Trophoblast cell (in vitro differentiated cells and primary cell): ENCODE measurements around the gene AGPAT3.

ENCODE experiments used
- DNase-seq, 2 donors: peaks; one replicate each; pipeline ENCODE4 v3.0.0-alpha.2; 2016
- H2AFZ ChIP-seq: 2 replicates; pipeline ENCODE4 v1.6.1; 2013; ENCODE audit warnings: low read length, moderate library complexity, mild to moderate bottlenecking; ENCODE audit not compliant: insufficient read depth, poor library complexity
- H2AK5ac ChIP-seq: 2 replicates; pipeline ENCODE4 v1.6.1; 2013; ENCODE audit warnings: mild to moderate bottlenecking, low read length
- H2BK120ac ChIP-seq: 2 replicates; pipeline ENCODE4 v1.6.1; 2013; ENCODE audit warnings: low read length, mild to moderate bottlenecking, moderate library complexity; ENCODE audit not compliant: insufficient read depth, poor library complexity
- H2BK12ac ChIP-seq: 2 replicates; pipeline ENCODE4 v1.6.1; 2013; ENCODE audit warnings: mild to moderate bottlenecking, low read length, moderate library complexity
- H2BK5ac ChIP-seq: 2 replicates; pipeline ENCODE4 v1.6.1; 2013; ENCODE audit warnings: low read length, low read depth, moderate library complexity, mild to moderate bottlenecking; ENCODE audit not compliant: poor library complexity
- H3K14ac ChIP-seq: 2 replicates; pipeline ENCODE4 v1.6.1; 2013; ENCODE audit warnings: mild to moderate bottlenecking, low read length
- H3K18ac ChIP-seq: 2 replicates; pipeline ENCODE4 v1.6.1; 2013; ENCODE audit warnings: mild to moderate bottlenecking, low read length
- H3K23ac ChIP-seq: 2 replicates; pipeline ENCODE4 v1.6.1; 2013; ENCODE audit warnings: low read length
- H3K27ac ChIP-seq: 2 replicates; pipeline ENCODE4 v1.5.1; 2013; ENCODE audit warnings: low read depth, mild to moderate bottlenecking, inconsistent platforms, low read length, moderate library complexity
- H3K27me3 ChIP-seq: 2 replicates; pipeline ENCODE4 v1.6.1; 2013; ENCODE audit warnings: inconsistent platforms, mild to moderate bottlenecking, low read length, moderate library complexity; ENCODE audit not compliant: insufficient read depth
- H3K36me3 ChIP-seq, 2 experiments: 1 replicate in 1 of 2; 2 replicates in 1 of 2; pipeline ENCODE4 v1.6.1; 2013; ENCODE audit warnings: low read length in 2 of 2, mild to moderate bottlenecking in 2 of 2, moderate library complexity in 1 of 2; ENCODE audit not compliant: insufficient read depth in 2 of 2, control insufficient read depth in 1 of 2
- H3K4ac ChIP-seq: 2 replicates; pipeline ENCODE4 v1.6.1; 2013; ENCODE audit warnings: low read depth, mild to moderate bottlenecking, low read length, moderate library complexity
- H3K4me1 ChIP-seq, 2 experiments: 1 replicate in 1 of 2; 2 replicates in 1 of 2; pipeline ENCODE4 v1.6.1; 2013; ENCODE audit warnings: low read length in 2 of 2, mild to moderate bottlenecking in 2 of 2, moderate library complexity in 1 of 2; ENCODE audit not compliant: insufficient read depth in 2 of 2, control insufficient read depth in 1 of 2
- H3K4me2 ChIP-seq: 2 replicates; pipeline ENCODE4 v1.6.1; 2013; ENCODE audit warnings: inconsistent platforms, mild to moderate bottlenecking, low read length, moderate library complexity
- H3K4me3 ChIP-seq: 2 replicates; pipeline ENCODE4 v1.5.1; 2013; ENCODE audit warnings: mild to moderate bottlenecking, low read depth, low read length, inconsistent platforms
- H3K79me1 ChIP-seq: one replicate; pipeline ENCODE4 v1.6.1; 2013; ENCODE audit warnings: low read length
- H3K79me2 ChIP-seq: 2 replicates; pipeline ENCODE4 v1.6.1; 2013; ENCODE audit warnings: low read length, mild to moderate bottlenecking; ENCODE audit not compliant: control insufficient read depth, insufficient read depth, poor library complexity
- H3K9ac ChIP-seq: 2 replicates; pipeline ENCODE4 v1.6.1; 2013; ENCODE audit warnings: mild to moderate bottlenecking, low read length
- H3K9me3 ChIP-seq: 2 replicates; pipeline ENCODE4 v1.6.1; 2013; ENCODE audit warnings: low read depth, mild to moderate bottlenecking, control low read depth, inconsistent platforms, low read length; ENCODE audit not compliant: insufficient read depth
- H4K12ac ChIP-seq: 2 replicates; pipeline ENCODE4 v1.6.1; 2013; ENCODE audit warnings: low read depth, mild to moderate bottlenecking, low read length, moderate library complexity
- H4K8ac ChIP-seq: 2 replicates; pipeline ENCODE4 v1.6.1; 2013; ENCODE audit warnings: low read depth, mild to moderate bottlenecking, low read length, moderate library complexity
- H4K91ac ChIP-seq: one replicate; pipeline ENCODE4 v1.6.1; 2013; ENCODE audit warnings: low read depth, mild to moderate bottlenecking, low read length, moderate library complexity
- WGBS: extraction: QIAGEN DNeasy Blood & Tissue Kit; methylation state at CpG from one replicate; pipeline ENCODE4 v1.1.7; 2013; ENCODE audit warnings: missing lambda C conversion rate; ENCODE audit not compliant: insufficient read length, insufficient coverage; ENCODE audit errors: extremely low coverage; 5-methylcytosine and 5-hydroxymethylcytosine counted together

The AGPAT3 gene

DNA sequence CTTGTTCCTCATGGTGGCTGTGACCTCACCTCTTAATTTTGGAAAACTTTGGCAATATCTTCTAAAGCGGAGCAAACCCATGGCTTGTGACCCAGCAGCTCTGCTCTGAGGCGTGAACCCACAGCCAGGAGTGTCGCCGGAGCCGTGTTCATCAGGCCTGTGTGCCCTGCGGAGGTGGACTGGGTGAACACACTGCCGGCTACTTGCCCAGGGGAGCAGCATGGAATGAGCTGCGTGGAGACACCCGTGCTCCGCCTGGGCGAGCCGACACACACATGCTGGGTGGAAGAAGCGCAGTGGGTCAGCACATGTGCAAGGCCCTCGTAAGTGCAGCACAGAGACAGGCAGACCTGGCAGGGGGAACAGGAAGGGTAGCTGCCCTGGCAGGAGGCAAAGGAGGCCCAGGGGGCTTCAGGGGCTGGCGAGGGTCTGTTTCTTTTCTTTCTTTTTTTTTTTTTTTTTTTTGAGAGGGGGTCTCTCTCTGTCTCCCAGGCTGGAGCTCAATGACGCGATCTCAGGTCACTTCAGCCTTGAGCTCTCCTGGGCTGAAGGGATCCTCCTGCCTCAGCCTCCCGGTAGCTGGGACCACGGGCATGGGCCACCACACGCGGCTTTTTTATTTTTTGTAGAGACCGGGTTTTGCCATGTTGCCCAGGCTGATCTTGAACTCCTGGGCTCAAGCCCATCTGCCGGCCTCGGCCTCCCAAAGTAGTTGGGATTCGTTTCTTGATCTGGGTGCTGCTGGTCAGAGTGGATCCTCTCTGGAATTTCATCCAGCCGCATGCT lies 41.8 kb downstream of the AGPAT3 start:
- Histone ChIP-seq H2BK5ac (no peak overlapping the region), H3K4me1 (no peaks in the 10 kb centered on the region), H2BK120ac (no peak overlapping the region), H3K9ac (no peak overlapping the region), H4K91ac (no peak overlapping the region), H2BK12ac (no peak overlapping the region), H3K18ac (peak overlapping the region; percentile 43), H3K27me3 (no peaks in the 10 kb centered on the region), H4K8ac (no peak overlapping the region), H3K36me3 (no peaks in the 10 kb centered on the region), H3K23ac (no peak overlapping the region), H3K4ac (no peak overlapping the region), H3K9me3 (no peaks in the 10 kb centered on the region), H3K4me3 (no peak overlapping the region), H3K27ac (no peak overlapping the region), H4K12ac (no peak overlapping the region), H3K14ac (no peak overlapping the region), H2AFZ (no peak overlapping the region), H2AK5ac (no peak overlapping the region), H3K79me1 (no peaks in the 10 kb centered on the region), H3K4me2 (no peak overlapping the region), H3K79me2 (no peaks in the 10 kb centered on the region)
- no peak for DNase-seq
- WGBS: no CpG with 5 or more reads among the region's 26 CpGs

GRCh38 chr21:43907751-43908150 lies 42.7 kb downstream of the AGPAT3 start:
- Histone ChIP-seq H3K79me1 (no peaks in the 10 kb centered on the region), H2AFZ (no peak overlapping the region), H2AK5ac (no peak overlapping the region), H3K14ac (no peak overlapping the region), H3K4ac (no peak overlapping the region), H3K23ac (no peak overlapping the region), H3K4me2 (no peak overlapping the region), H3K27ac (no peak overlapping the region), H2BK12ac (no peak overlapping the region), H3K4me1 (no peaks in the 10 kb centered on the region), H2BK5ac (no peak overlapping the region), H3K27me3 (no peaks in the 10 kb centered on the region), H4K12ac (no peak overlapping the region), H3K4me3 (no peak overlapping the region), H4K8ac (no peak overlapping the region), H3K79me2 (no peaks in the 10 kb centered on the region), H2BK120ac (no peak overlapping the region), H3K18ac (no peak overlapping the region), H3K36me3 (no peaks in the 10 kb centered on the region), H3K9ac (no peak overlapping the region), H3K9me3 (peaks cover 3% of the 10 kb centered on the region), H4K91ac (no peak overlapping the region)
- no CpG with 5 or more reads among the region's 22 CpGs for WGBS
- DNase-seq: no peak

- no peak overlapping the region for H3K18ac ChIP-seq
- H3K23ac ChIP-seq: no peak overlapping the region
- H2BK120ac ChIP-seq: no peak overlapping the region
- no peak overlapping the region for H2BK12ac ChIP-seq
- H3K4me2 ChIP-seq: no peak overlapping the region
- H3K4me1 ChIP-seq: no peaks in the 10 kb centered on the region
- no peak overlapping the region for H3K27ac ChIP-seq
- H2AK5ac ChIP-seq: no peak overlapping the region
- H3K14ac ChIP-seq: no peak overlapping the region
- H3K79me2 ChIP-seq: no peaks in the 10 kb centered on the region
- no peak overlapping the region for H4K91ac ChIP-seq
- H3K9ac ChIP-seq: no peak overlapping the region
- no peak overlapping the region for H4K8ac ChIP-seq
- peaks cover 3% of the 10 kb centered on the region for H3K9me3 ChIP-seq
- H3K27me3 ChIP-seq: no peaks in the 10 kb centered on the region
- no peak overlapping the region for H2BK5ac ChIP-seq
- H3K4me3 ChIP-seq: no peak overlapping the region
- H2AFZ ChIP-seq: no peak overlapping the region
- H4K12ac ChIP-seq: no peak overlapping the region
- no peak overlapping the region for H3K4ac ChIP-seq
- no peaks in the 10 kb centered on the region for H3K36me3 ChIP-seq
- no peaks in the 10 kb centered on the region for H3K79me1 ChIP-seq
- no peak for DNase-seq
- WGBS: no CpG with 5 or more reads among the region's 8 CpGs
These were observed 43.1 kb downstream of the AGPAT3 start for GRCh38 chr21:43908167-43908566.

DNA sequence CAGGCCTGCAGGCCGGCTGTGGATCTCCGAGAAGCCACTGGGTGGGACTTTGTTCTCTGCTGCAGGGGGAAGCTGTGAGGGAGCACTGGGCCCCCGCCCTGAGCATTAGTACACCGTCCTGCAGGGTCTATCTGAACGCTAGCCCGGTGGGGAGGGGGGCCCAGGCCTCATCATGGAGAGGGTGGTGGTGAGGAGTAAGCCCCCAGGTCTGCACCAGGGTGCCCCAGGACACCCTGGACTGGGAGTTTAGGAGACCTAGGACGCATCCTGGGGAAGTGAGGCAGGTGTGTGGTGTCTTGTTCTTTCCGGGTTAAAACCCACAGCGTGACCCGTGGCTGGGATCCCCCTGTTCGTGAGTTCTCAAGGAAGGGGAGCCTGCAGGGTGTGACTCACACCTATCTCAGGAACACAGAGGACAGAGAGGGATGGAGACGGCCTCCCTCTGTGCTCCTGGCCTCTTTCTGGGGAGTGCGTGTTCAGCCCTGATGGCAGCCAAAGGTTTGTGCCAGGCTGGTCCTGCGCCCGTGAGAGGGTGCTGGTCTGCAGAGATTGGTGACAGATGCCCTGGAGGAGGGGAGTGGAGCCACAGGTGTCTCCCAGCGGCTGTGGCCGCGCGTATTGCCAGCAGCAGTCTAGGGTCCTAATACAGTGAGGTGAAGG lies 44.8 kb downstream of the AGPAT3 start:
- WGBS: no CpG with 5 or more reads among the region's 19 CpGs

More for the DNA sequence above, 44.8 kb downstream of the AGPAT3 start:
- Histone ChIP-seq H3K4me1 (no peaks in the 10 kb centered on the region), H3K79me1 (no peaks in the 10 kb centered on the region), H2BK5ac (no peak overlapping the region), H4K91ac (no peak overlapping the region), H2AFZ (no peak overlapping the region), H2BK120ac (no peak overlapping the region), H4K8ac (no peak overlapping the region), H3K27me3 (no peaks in the 10 kb centered on the region), H3K18ac (no peak overlapping the region), H2BK12ac (no peak overlapping the region), H3K79me2 (no peaks in the 10 kb centered on the region), H3K27ac (no peak overlapping the region), H3K4me2 (no peak overlapping the region), H3K36me3 (no peaks in the 10 kb centered on the region), H3K9me3 (peaks cover 3% of the 10 kb centered on the region), H3K4me3 (no peak overlapping the region), H3K4ac (no peak overlapping the region), H3K14ac (no peak overlapping the region), H2AK5ac (no peak overlapping the region), H3K9ac (no peak overlapping the region), H3K23ac (no peak overlapping the region), H4K12ac (no peak overlapping the region)
- DNase-seq: no peak
